IMR-90 (cell line): Measurements from ENCODE around the gene KPTN. TPM values are rescaled to one million over a fixed set of nuclear protein-coding genes. Genes with fewer than 3 reads are reported as not detected.

Experiments
- ATAC-seq: fragments of 200-7000 bp; cut with Tn5 transposase; 2 replicates; pipeline ENCODE4 v1.9.1; 2020; ENCODE audit warnings: low read depth, mild to moderate bottlenecking, moderate library complexity
- BruUV-seq: library from RNA; stranded (reverse); fragments of 400-500 nt; replicated peaks from 2 replicates; lab custom pipeline; 2021; lab: Mats Ljungman, UMichigan
- CTCF ChIA-PET: fragments of 300-600 bp; formaldehyde crosslinking; extraction: SDS; loops from one replicate; lab custom pipeline; 2021; ENCODE audit warnings: antibody characterized with exemption; lab: Yijun Ruan, JAX
- POLR2A ChIA-PET: fragments of 300-600 bp; sonication (Branson Sonifier 250); formaldehyde crosslinking; loops from one replicate; lab custom pipeline; 2022; ENCODE audit warnings: antibody characterized with exemption; ENCODE audit not compliant: unreplicated experiment; lab: Charles Lee
- DNase-seq: peaks from one replicate; pipeline ENCODE4 v3.0.0; 2013
- H2AFZ ChIP-seq: replicated peaks from 2 replicates; pipeline ENCODE3; 2013; ENCODE audit warnings: low read length, mild to moderate bottlenecking; ENCODE audit not compliant: poor library complexity
- H2AK5ac ChIP-seq: 2 replicates; pipeline ENCODE4 v1.6.1; 2013; ENCODE audit warnings: low read depth, low read length, inconsistent platforms
- H2AK9ac ChIP-seq: replicated peaks from 2 replicates; pipeline ENCODE3; 2013; ENCODE audit warnings: mild to moderate bottlenecking, low read depth, low read length, moderate library complexity; ENCODE audit not compliant: poor library complexity
- H2BK120ac ChIP-seq: 2 replicates; pipeline ENCODE4 v1.6.1; 2013; ENCODE audit warnings: low read depth, low read length, inconsistent platforms
- H2BK15ac ChIP-seq: 3 replicates; pipeline ENCODE4 v1.6.1; 2013; ENCODE audit warnings: low read depth, low read length, inconsistent platforms
- H2BK20ac ChIP-seq: 2 replicates; pipeline ENCODE4 v1.6.1; 2013; ENCODE audit warnings: low read depth, mild to moderate bottlenecking, inconsistent platforms, low read length, moderate library complexity
- H2BK5ac ChIP-seq: 2 replicates; pipeline ENCODE4 v1.6.1; 2013; ENCODE audit warnings: mild to moderate bottlenecking, low read depth, low read length, inconsistent platforms; ENCODE audit not compliant: poor library complexity, severe bottlenecking
- H3K14ac ChIP-seq: replicated peaks from 2 replicates; pipeline ENCODE4 v1.6.1; 2013; ENCODE audit warnings: low read depth, low read length, inconsistent platforms
- H3K18ac ChIP-seq: 2 replicates; pipeline ENCODE4 v1.6.1; 2013; ENCODE audit warnings: low read depth, low read length, control low read depth
- H3K23ac ChIP-seq: 2 replicates; pipeline ENCODE4 v1.6.1; 2013; ENCODE audit warnings: low read depth, low read length, inconsistent platforms
- H3K27ac ChIP-seq: 2 replicates; pipeline ENCODE4 v1.5.1; 2013; ENCODE audit warnings: mild to moderate bottlenecking, control low read depth, low read length; ENCODE audit not compliant: insufficient read depth
- H3K27me3 ChIP-seq: 2 replicates; pipeline ENCODE4 v1.6.1; 2013; ENCODE audit warnings: low read length; ENCODE audit not compliant: control insufficient read depth, insufficient read depth
- H3K36me3 ChIP-seq: 2 replicates; pipeline ENCODE4 v1.6.1; 2013; ENCODE audit warnings: low read length, mixed read lengths; ENCODE audit not compliant: control insufficient read depth, insufficient read depth
- H3K4ac ChIP-seq: 2 replicates; pipeline ENCODE4 v1.6.1; 2013; ENCODE audit warnings: low read depth, low read length, inconsistent platforms
- H3K4me1 ChIP-seq: 2 replicates; pipeline ENCODE4 v1.6.1; 2013; ENCODE audit warnings: low read length, mixed read lengths; ENCODE audit not compliant: control insufficient read depth, insufficient read depth
- H3K4me2 ChIP-seq: 2 replicates; pipeline ENCODE4 v1.6.1; 2013; ENCODE audit warnings: low read depth, mild to moderate bottlenecking, control low read depth, low read length, moderate library complexity
- H3K4me3 ChIP-seq: 2 replicates; pipeline ENCODE4 v1.5.1; 2013; ENCODE audit warnings: low read depth, mild to moderate bottlenecking, control low read depth, low read length, moderate library complexity; ENCODE audit not compliant: insufficient read depth
- H3K56ac ChIP-seq: 2 replicates; pipeline ENCODE4 v1.6.1; 2013; ENCODE audit warnings: low read length, inconsistent platforms; ENCODE audit not compliant: insufficient read depth; ENCODE audit errors: extremely low read depth
- H3K79me1 ChIP-seq, 2 experiments: 2 replicates each; pipeline ENCODE4 v1.6.1; 2013; ENCODE audit warnings: low read length in 2 of 2, inconsistent platforms in 1 of 2, low read depth in 1 of 2
- H3K9ac ChIP-seq: 2 replicates; pipeline ENCODE4 v1.6.1; 2013; ENCODE audit warnings: low read depth, low read length, control low read depth
- H3K9me1 ChIP-seq: 2 replicates; pipeline ENCODE4 v1.6.1; 2013; ENCODE audit warnings: low read length, inconsistent platforms; ENCODE audit not compliant: insufficient read depth
- H3K9me3 ChIP-seq: 2 replicates; pipeline ENCODE4 v1.6.1; 2013; ENCODE audit warnings: low read length; ENCODE audit not compliant: control insufficient read depth, insufficient read depth
- H4K20me1 ChIP-seq: 2 replicates; pipeline ENCODE4 v1.6.1; 2013; ENCODE audit warnings: low read length, inconsistent platforms; ENCODE audit not compliant: insufficient read depth
- H4K5ac ChIP-seq: 2 replicates; pipeline ENCODE4 v1.6.1; 2013; ENCODE audit warnings: mild to moderate bottlenecking, low read depth, low read length, control low read depth
- H4K8ac ChIP-seq, 2 experiments: 2 replicates each; pipeline ENCODE4 v1.6.1; 2013; ENCODE audit warnings: low read depth in 2 of 2, low read length in 2 of 2, control low read depth in 1 of 2, inconsistent platforms in 1 of 2
- H4K91ac ChIP-seq: 2 replicates; pipeline ENCODE4 v1.6.1; 2013; ENCODE audit warnings: low read depth, low read length, inconsistent platforms; ENCODE audit not compliant: insufficient read depth
- BHLHE40 ChIP-seq: fragments of 150-350 bp; IDR thresholded peaks from 2 replicates; pipeline ENCODE4 v1.6.1; 2016; ENCODE audit warnings: mild to moderate bottlenecking, low read depth, low read length
- CEBPB ChIP-seq: IDR thresholded peaks from 2 replicates; pipeline ENCODE4 v1.6.1; 2012; ENCODE audit warnings: low read depth, low read length, improper control_type of control experiment
- CHD1 ChIP-seq: IDR thresholded peaks from 2 replicates; pipeline ENCODE4 v1.6.1; 2012; ENCODE audit warnings: low read depth, low read length, improper control_type of control experiment
- ELK1 ChIP-seq: fragments of 150-350 bp; IDR thresholded peaks from 2 replicates; pipeline ENCODE4 v1.6.1; 2016; ENCODE audit warnings: low read depth, mild to moderate bottlenecking, low read length, moderate library complexity, borderline replicate concordance
- FOS ChIP-seq: fragments of 150-350 bp; IDR thresholded peaks from 2 replicates; pipeline ENCODE4 v1.6.1; 2016; ENCODE audit warnings: low read depth, low read length
- MAFK ChIP-seq: IDR thresholded peaks from 2 replicates; pipeline ENCODE4 v1.6.1; 2012; ENCODE audit warnings: low read depth, low read length, improper control_type of control experiment
- MAZ ChIP-seq: IDR thresholded peaks from 2 replicates; pipeline ENCODE4 v1.6.1; 2012; ENCODE audit warnings: low read depth, mild to moderate bottlenecking, low read length, improper control_type of control experiment, moderate library complexity, borderline replicate concordance
- NFE2L2 ChIP-seq: fragments of 150-350 bp; IDR thresholded peaks from 2 replicates; pipeline ENCODE4 v1.6.1; 2016; ENCODE audit warnings: low read depth, mild to moderate bottlenecking, low read length
- POLR2A ChIP-seq: IDR thresholded peaks from 2 replicates; pipeline ENCODE4 v1.6.1; 2012; ENCODE audit warnings: mild to moderate bottlenecking, low read depth, low read length
- RAD21 ChIP-seq: IDR thresholded peaks from 2 replicates; pipeline ENCODE4 v1.6.1; 2012; ENCODE audit warnings: low read length, improper control_type of control experiment
- RCOR1 ChIP-seq: IDR thresholded peaks from 2 replicates; pipeline ENCODE4 v1.6.1; 2012; ENCODE audit warnings: mild to moderate bottlenecking, low read length, improper control_type of control experiment; ENCODE audit not compliant: insufficient replicate concordance
- RFX5 ChIP-seq: IDR thresholded peaks from 2 replicates; pipeline ENCODE4 v1.8.0; 2012; ENCODE audit warnings: low read depth, mild to moderate bottlenecking, low read length, moderate library complexity
- SMC3 ChIP-seq: fragments of 150-350 bp; IDR thresholded peaks from 2 replicates; pipeline ENCODE4 v1.6.1; 2016; ENCODE audit warnings: low read depth, mild to moderate bottlenecking, antibody characterized with exemption, low read length, moderate library complexity
- USF2 ChIP-seq: fragments of 150-350 bp; IDR thresholded peaks from 2 replicates; pipeline ENCODE4 v1.6.1; 2017; ENCODE audit warnings: mild to moderate bottlenecking, antibody characterized with exemption, low read length, low read depth
- WGBS, 2 experiments: methylation state at CpG; one replicate each; pipeline versions ENCODE4 v1.1.5 to v1.1.7; 2013; ENCODE audit warnings: missing lambda C conversion rate in 2 of 2; ENCODE audit not compliant: insufficient read length in 1 of 2; ENCODE audit errors: extremely low coverage in 2 of 2; 5-methylcytosine and 5-hydroxymethylcytosine counted together
- dilution Hi-C: fragments of 300-500 bp; cut with HindIII; formaldehyde crosslinking; loops from one replicate; pipeline ENCODE4 v1.14.3; 2018; ENCODE audit warnings: low sequenced_read_pairs; ENCODE audit not compliant: unreplicated experiment
- in situ Hi-C: fragments of 300-500 bp; cut with MboI; formaldehyde crosslinking; loops from 3 replicates; pipeline ENCODE4 v1.14.3; 2019; ENCODE audit warnings: low sequenced_read_pairs, inconsistent platforms, mixed read lengths
- intact Hi-C: fragments of 100-400 bp; cut with micrococcal nuclease; formaldehyde crosslinking; loops from 2 replicates; pipeline ENCODE4 v1.10.0; 2022
- polyA plus RNA-seq, 3 experiments: library from polyadenylated mRNA; depleted of rRNA; stranded (reverse); fragments of >200 nt; gene quantifications; 2 replicates each; pipeline ENCODE4 v1.2.3, GENCODE V29; 2012; ENCODE audit warnings: low replicate concordance in 1 of 3
- total RNA-seq: library from RNA; depleted of rRNA; stranded (reverse); fragments of >200 nt; gene quantifications from 2 replicates; pipeline ENCODE4 v1.2.3, GENCODE V29; 2012
- TF ChIP-seq, protein P1 (sequence below): conservative IDR thresholded peaks from 2 replicates; pipeline ENCODE4 v1.5.1; 2012; ENCODE audit warnings: mild to moderate bottlenecking, low read depth, low read length, improper control_type of control experiment

Gene KPTN
- total and polyA plus RNA-seq, 2 of the 4 experiments (the other 2 are of a cell fraction) = 4.1 to 15.4 TPM

GRCh38 chr19:47485210-47485609 lies 1.2 kb upstream of the KPTN start:
- 0 out of 2 replicates have a peak overlapping the region, but pooled peaks have one; percentile 38 for H3K23ac ChIP-seq
- POLR2A ChIA-PET = no interaction called here
- H3K4me3 ChIP-seq = no peak overlapping the region
- no peak overlapping the region for H4K91ac ChIP-seq
- WGBS, 2 experiments = 82% methylated on average over 2 of the region's 6 CpGs; no CpG with 5 or more reads in 1 of the 2 experiments
- no peak overlapping the region for H3K9ac ChIP-seq
- H3K79me1 ChIP-seq = peaks cover 0 to 23% of the 10 kb centered on the region in 2 experiments; a peak in 2 of 4 replicates
- no TSS peak for BruUV-seq
- H3K27me3 ChIP-seq = no peaks in the 10 kb centered on the region
- no peak overlapping the region for H4K5ac ChIP-seq
- H4K8ac ChIP-seq = peak overlapping the region; percentile 2 to 94; a peak in 2 of 4 replicates
- H3K4me1 ChIP-seq = peaks cover 2% of the 10 kb centered on the region; the same call in 1 of the 2 replicates
- ATAC-seq (no peak), DNase-seq (no peak)
- H2AK9ac ChIP-seq = peak overlapping the region; percentile 79
- H3K9me3 ChIP-seq = no peaks in the 10 kb centered on the region
- no peak for TF ChIP-seq RAD21
- TF ChIP-seq MAZ = no peak
- no peak for TF ChIP-seq NFE2L2
- TF ChIP-seq, protein P1, sequence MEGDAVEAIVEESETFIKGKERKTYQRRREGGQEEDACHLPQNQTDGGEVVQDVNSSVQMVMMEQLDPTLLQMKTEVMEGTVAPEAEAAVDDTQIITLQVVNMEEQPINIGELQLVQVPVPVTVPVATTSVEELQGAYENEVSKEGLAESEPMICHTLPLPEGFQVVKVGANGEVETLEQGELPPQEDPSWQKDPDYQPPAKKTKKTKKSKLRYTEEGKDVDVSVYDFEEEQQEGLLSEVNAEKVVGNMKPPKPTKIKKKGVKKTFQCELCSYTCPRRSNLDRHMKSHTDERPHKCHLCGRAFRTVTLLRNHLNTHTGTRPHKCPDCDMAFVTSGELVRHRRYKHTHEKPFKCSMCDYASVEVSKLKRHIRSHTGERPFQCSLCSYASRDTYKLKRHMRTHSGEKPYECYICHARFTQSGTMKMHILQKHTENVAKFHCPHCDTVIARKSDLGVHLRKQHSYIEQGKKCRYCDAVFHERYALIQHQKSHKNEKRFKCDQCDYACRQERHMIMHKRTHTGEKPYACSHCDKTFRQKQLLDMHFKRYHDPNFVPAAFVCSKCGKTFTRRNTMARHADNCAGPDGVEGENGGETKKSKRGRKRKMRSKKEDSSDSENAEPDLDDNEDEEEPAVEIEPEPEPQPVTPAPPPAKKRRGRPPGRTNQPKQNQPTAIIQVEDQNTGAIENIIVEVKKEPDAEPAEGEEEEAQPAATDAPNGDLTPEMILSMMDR = no peak
- no peak for TF ChIP-seq ELK1
- no peak for TF ChIP-seq BHLHE40
- no peak for TF ChIP-seq SMC3
- no peak for TF ChIP-seq CHD1
- TF ChIP-seq RCOR1 = no peak
- TF ChIP-seq POLR2A = no peak
- no peak for TF ChIP-seq USF2
- no peak for TF ChIP-seq RFX5
- TF ChIP-seq MAFK = no peak
- no peak for TF ChIP-seq FOS
- no peak for TF ChIP-seq CEBPB
- dilution Hi-C loops (no loop called here), intact Hi-C loops (no loop called here), in situ Hi-C loops (no loop called here)
- H3K18ac ChIP-seq = no peak overlapping the region
- H2BK20ac ChIP-seq = no peak overlapping the region
- no peak overlapping the region for H2BK15ac ChIP-seq
- peak overlapping the region; percentile 15; the same call in 1 of the 2 replicates for H3K4ac ChIP-seq
- H3K36me3 ChIP-seq = peaks cover 20% of the 10 kb centered on the region
- no peak overlapping the region for H3K56ac ChIP-seq
- peaks cover 5% of the 10 kb centered on the region; the same call in 1 of the 2 replicates for H4K20me1 ChIP-seq
- CTCF ChIA-PET = interaction anchor here (1.6 kb wide), 1 partner anchor 72 kb away, joined by 3 read pairs; no protein-coding TSS in a partner anchor
- H2BK120ac ChIP-seq = no peak overlapping the region
- H3K14ac ChIP-seq = no peak overlapping the region
- H2AK5ac ChIP-seq = no peak overlapping the region
- H3K9me1 ChIP-seq = peaks cover 4% of the 10 kb centered on the region; the same call in 1 of the 2 replicates
- H2BK5ac ChIP-seq = no peak overlapping the region
- H3K4me2 ChIP-seq = no peak overlapping the region
- no peak overlapping the region for H2AFZ ChIP-seq
- H3K27ac ChIP-seq = no peak overlapping the region
